Pancreas (tissue), 10 donors: ENCODE results near the gene BAHD1. TPM values are rescaled to one million over a fixed set of nuclear protein-coding genes. Genes with fewer than 3 reads are reported as not detected.

Experiments
- ATAC-seq, 4 donors: fragments of 200-7000 bp; cut with Tn5 transposase; one replicate each; pipeline versions ENCODE4 v1.8.0 to v1.9.1; 2020; ENCODE audit warnings: mild to moderate bottlenecking in 4 of 4, moderate library complexity in 4 of 4
- DNase-seq, 6 donors: peaks; one replicate each; pipeline ENCODE4 v3.0.0-alpha.2; 2020
- FAIRE-seq: peaks from 2 replicates; lab custom pipeline; 2012; peaks lifted over from hg19 to GRCh38; lab: Jason Lieb, UNC
- H3K27ac ChIP-seq, 4 donors: fragments of 200-600 bp; sonication (generic); 1 replicate in 3 of 4; 2 replicates in 1 of 4; pipeline versions ENCODE4 v1.5.0 to v1.8.0; 2020
- H3K27me3 ChIP-seq, 4 donors: fragments of 200-600 bp; one replicate each; pipeline ENCODE4 v1.8.0; 2021
- H3K36me3 ChIP-seq, 3 donors: fragments of 200-600 bp; sonication (generic) in 1 of 3; one replicate each; pipeline versions ENCODE4 v1.5.0 to v1.8.0; 2020 to 2021
- H3K4me1 ChIP-seq, 3 donors: fragments of 200-600 bp; one replicate each; pipeline ENCODE4 v1.8.0; 2021
- H3K4me3 ChIP-seq, 4 donors: fragments of 200-600 bp; sonication (generic) in 2 of 4; one replicate each; pipeline versions ENCODE4 v1.5.0 to v1.8.0; 2020 to 2021
- H3K9me3 ChIP-seq, 4 donors: fragments of 200-600 bp; one replicate each; pipeline ENCODE4 v1.8.0; 2021
- CTCF ChIP-seq, 4 donors: fragments of 200-600 bp; sonication (generic) in 3 of 4; IDR thresholded peaks; one replicate each; pipeline versions ENCODE4 v1.5.0 to v1.8.0; 2021; ENCODE audit warnings: antibody characterized with exemption in 4 of 4
- WGBS, 2 donors: extraction: QIAGEN DNeasy Blood & Tissue Kit; methylation state at CpG; one replicate each; pipeline ENCODE4 v1.1.7; 2013; 5-methylcytosine and 5-hydroxymethylcytosine counted together
- intact Hi-C, 3 donors: fragments of 100-400 bp; cut with DNase I; formaldehyde crosslinking; loops; one replicate each; pipeline versions ENCODE4 v1.11.1 to v1.14.2; 2022
- polyA plus RNA-seq, 2 donors: library from polyadenylated mRNA; stranded (reverse); fragments of 200-250 nt; gene quantifications; one replicate each; pipeline ENCODE4 v1.2.3, GENCODE V29; 2013
- total RNA-seq, 6 donors: library from RNA; stranded (reverse); fragmentation: NEBNext Ultra II Directional in 4 of 6; extraction: Animal tissue kit (Norgen Biotek cat#: 25700) in 4 of 6; gene quantifications; one replicate each; pipeline versions ENCODE4 v1.2.1 to v1.2.4, GENCODE V29; 2021 to 2023
- donor health status: healthy with polysubstance abuse.
- donor health status: DM: no; HTN: no; CAD: no; lungs with moderate emphysema.
- donor health status: DM: no; HTN: no; CAD: no.
- donor health status: control.
- donor health status: control.
- donor health status: Bipolar disorder and iron deficiency.
- donor health status: DM: yes; HTN: yes; CAD: no.
- donor health status: DM: no; HTN: no; CAD: no.
- donor health status: DM: no; HTN: no; CAD: no.
- donor health status: DM: yes; HTN: yes; CAD: no.

BAHD1 gene
- total and polyA plus RNA-seq, 8 donors = 8.0 to 16.3 (median 10.7) TPM

DNA sequence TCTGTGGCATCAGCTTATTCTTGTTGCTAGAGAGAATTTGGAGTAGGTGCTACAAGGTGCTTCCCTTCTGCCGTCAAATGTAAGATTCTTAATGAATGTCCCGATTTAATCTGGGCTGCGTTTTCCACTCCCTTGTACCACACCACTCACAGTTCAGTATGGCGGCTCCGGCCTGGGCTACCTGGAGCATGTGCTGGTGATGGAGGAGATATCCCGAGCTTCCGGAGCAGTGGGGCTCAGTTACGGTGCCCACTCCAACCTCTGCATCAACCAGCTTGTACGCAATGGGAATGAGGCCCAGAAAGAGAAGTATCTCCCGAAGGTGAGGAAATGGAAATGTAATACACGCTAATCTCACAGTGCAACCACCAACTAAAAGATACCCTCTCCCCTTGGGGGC is 30.3 kb upstream of the BAHD1 start:
- FAIRE-seq = no peak
- intact Hi-C loops = no loop called here
- DNase-seq = no peak
- Histone ChIP-seq H3K27me3 (no peaks in the 10 kb centered on the region), H3K27ac (no peak overlapping the region), H3K4me3 (no peak overlapping the region), H3K36me3 (peaks cover 0 to 31% (median 8%) of the 10 kb centered on the region in 3 donors), H3K4me1 (peaks cover 0 to 22% (median 11%) of the 10 kb centered on the region in 3 donors), H3K9me3 (no peaks in the 10 kb centered on the region)
- ATAC-seq = no peak
- TF ChIP-seq CTCF (IDR thresholded peaks at IDR 0.05) = no peak
- WGBS, 2 donors = 94 to 97% methylated on average over 11 of the region's 11 CpGs

- DNase-seq (peak; percentile 66 to 88 (median 81)), FAIRE-seq (no peak), ATAC-seq (peak; percentile 93 to 96 (median 94))
- no peak overlapping the region for H3K4me3 ChIP-seq
- WGBS, 2 donors = 24 to 28% methylated on average over 7 of the region's 7 CpGs
- peaks cover 0 to 44% (median 9%) of the 10 kb centered on the region in 3 donors for H3K36me3 ChIP-seq
- no peak for TF ChIP-seq CTCF (IDR thresholded peaks at IDR 0.05)
- no peak overlapping the region for H3K27ac ChIP-seq
- peaks cover 0 to 14% (median 11%) of the 10 kb centered on the region in 3 donors for H3K4me1 ChIP-seq
- H3K27me3 ChIP-seq = no peaks in the 10 kb centered on the region
- intact Hi-C loops = no loop called here
- no peaks in the 10 kb centered on the region for H3K9me3 ChIP-seq
These were observed 28.5 kb upstream of the BAHD1 start for GRCh38 chr15:40412095-40412759.

DNA sequence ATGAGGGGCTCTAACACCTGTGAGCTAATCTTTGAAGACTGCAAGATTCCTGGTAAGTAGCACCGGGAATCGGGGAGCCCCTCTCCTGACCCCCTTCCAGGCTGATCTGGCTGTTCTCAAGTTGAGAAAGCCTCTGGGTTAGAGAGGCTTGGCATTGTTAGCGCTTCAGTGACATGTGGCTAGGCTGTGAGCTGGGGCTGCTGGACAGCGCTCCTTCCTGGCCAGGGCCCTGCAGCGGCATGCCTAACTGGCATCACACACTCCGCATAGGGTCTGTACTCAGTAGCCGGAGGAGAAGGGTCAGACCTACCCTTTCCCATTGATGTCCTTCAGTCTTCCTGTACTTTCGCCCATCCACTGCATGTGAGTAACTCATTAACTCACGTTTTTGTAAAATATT is 27.7 kb upstream of the BAHD1 start:
- Histone ChIP-seq H3K36me3 (peaks cover 0 to 44% (median 9%) of the 10 kb centered on the region in 3 donors), H3K27ac (no peak overlapping the region), H3K4me1 (peaks cover 0 to 11% (median 10%) of the 10 kb centered on the region in 3 donors), H3K9me3 (no peaks in the 10 kb centered on the region), H3K4me3 (no peak overlapping the region), H3K27me3 (no peaks in the 10 kb centered on the region)
- TF ChIP-seq CTCF (IDR thresholded peaks at IDR 0.05) = no peak
- 86 to 89% methylated on average over 9 of the region's 9 CpGs for WGBS, 2 donors
- DNase-seq (no peak), ATAC-seq (peak in 1 of 4 donors; percentile 24), FAIRE-seq (no peak)
- intact Hi-C loops = no loop called here

GRCh38 chr15:40414816-40415215 is 25.9 kb upstream of the BAHD1 start:
- Histone ChIP-seq H3K4me1 (peaks cover under 1 to 12% (median 11%) of the 10 kb centered on the region in 3 donors), H3K27ac (no peak overlapping the region), H3K27me3 (no peaks in the 10 kb centered on the region), H3K36me3 (peaks cover 0 to 44% (median 9%) of the 10 kb centered on the region in 3 donors), H3K9me3 (no peaks in the 10 kb centered on the region), H3K4me3 (no peak overlapping the region)
- TF ChIP-seq CTCF (IDR thresholded peaks at IDR 0.05) = no peak
- WGBS, 2 donors = 97% methylated on average over 7 of the region's 7 CpGs
- no peak for FAIRE-seq
- no peak for ATAC-seq
- DNase-seq = no peak
- intact Hi-C loops = no loop called here

DNA sequence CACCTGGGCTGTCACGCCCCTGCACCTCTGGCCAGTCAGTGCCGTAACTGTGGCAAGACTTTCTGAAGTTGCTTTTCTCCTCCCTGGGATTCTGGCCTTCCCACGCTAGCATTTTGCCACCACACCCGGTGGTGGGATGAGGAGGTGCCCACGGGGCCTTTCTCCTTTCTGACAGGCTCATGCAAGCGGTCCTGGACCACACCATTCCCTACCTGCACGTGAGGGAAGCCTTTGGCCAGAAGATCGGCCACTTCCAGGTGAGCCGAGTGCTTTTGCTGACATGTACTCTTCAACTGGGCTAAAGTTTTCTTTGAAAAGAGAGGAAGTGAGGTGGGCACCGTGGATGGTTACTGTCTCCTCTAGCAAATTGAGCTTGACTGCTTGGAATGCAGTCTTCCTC is 25.5 kb upstream of the BAHD1 start:
- no peak for DNase-seq
- peaks cover 0 to 42% (median 9%) of the 10 kb centered on the region in 3 donors for H3K36me3 ChIP-seq
- H3K27me3 ChIP-seq = no peaks in the 10 kb centered on the region
- no peak for FAIRE-seq
- ATAC-seq = no peak
- TF ChIP-seq CTCF (IDR thresholded peaks at IDR 0.05) = no peak
- no peaks in the 10 kb centered on the region for H3K9me3 ChIP-seq
- intact Hi-C loops = no loop called here
- H3K27ac ChIP-seq = no peak overlapping the region
- H3K4me3 ChIP-seq = no peak overlapping the region
- 92% methylated on average over 10 of the region's 10 CpGs for WGBS, 2 donors
- peaks cover 5 to 16% (median 15%) of the 10 kb centered on the region in 3 donors for H3K4me1 ChIP-seq
